Right lobe of liver (tissue), 6 donors: Measurements from ENCODE around the gene RNF31. TPM values are rescaled to one million over a fixed set of nuclear protein-coding genes. Genes with fewer than 3 reads are reported as not detected.
A peak's percentile ranks its signal among the peaks of the same experiment; 100 is the strongest.

ENCODE experiments used
- ATAC-seq, 4 donors: fragments of 200-7000 bp; cut with Tn5 transposase; one replicate each; pipeline ENCODE4 v1.9.1; 2020; ENCODE audit warnings: mild to moderate bottlenecking in 4 of 4, moderate library complexity in 4 of 4
- DNase-seq, 3 donors: peaks; one replicate each; pipeline ENCODE4 v3.0.0-alpha.2; 2020
- H3K27ac ChIP-seq, 3 donors: fragments of 200-600 bp; one replicate each; pipeline ENCODE4 v1.8.0; 2022
- H3K27me3 ChIP-seq, 2 donors: fragments of 200-600 bp; one replicate each; pipeline ENCODE4 v1.8.0; 2022
- H3K36me3 ChIP-seq, 4 donors: fragments of 200-600 bp; sonication (generic) in 1 of 4; one replicate each; pipeline versions ENCODE4 v1.5.1 to v1.8.0; 2017 to 2022; ENCODE audit warnings: control low read depth in 1 of 4
- H3K4me1 ChIP-seq, 4 donors: fragments of 200-600 bp; sonication (generic) in 1 of 4; one replicate each; pipeline versions ENCODE4 v1.5.1 to v1.8.0; 2017 to 2022; ENCODE audit warnings: control low read depth in 1 of 4
- H3K4me3 ChIP-seq, 3 donors: fragments of 200-600 bp; one replicate each; pipeline ENCODE4 v1.8.0; 2022
- H3K9me3 ChIP-seq, 4 donors: fragments of 200-600 bp; sonication (generic) in 1 of 4; one replicate each; pipeline versions ENCODE4 v1.5.1 to v1.8.0; 2017 to 2022; ENCODE audit warnings: control low read depth in 1 of 4
- CTCF ChIP-seq, 4 donors: fragments of 200-600 bp in 3 of 4; fragments of 450-650 bp in 1 of 4; IDR thresholded peaks; one replicate each; pipeline versions ENCODE4 v1.5.1 to v1.8.0; 2016 to 2022; ENCODE audit warnings: antibody characterized with exemption in 4 of 4, mild to moderate bottlenecking in 2 of 4
- POLR2A ChIP-seq: fragments of 450-650 bp; IDR thresholded peaks from one replicate; pipeline ENCODE4 v1.6.1; 2017; ENCODE audit warnings: antibody characterized with exemption, mild to moderate bottlenecking
- WGBS: methylation state at CpG from one replicate; pipeline ENCODE4 v1.1.6; 2018; ENCODE audit warnings: low coverage, low lambda C conversion rate; ENCODE audit not compliant: insufficient coverage; ENCODE audit errors: missing lambda C conversion rate; 5-methylcytosine and 5-hydroxymethylcytosine counted together
- intact Hi-C, 2 donors: fragments of 100-400 bp; cut with DNase I; formaldehyde crosslinking; loops; one replicate each; pipeline versions ENCODE4 v1.11.2 to v1.14.1; 2022
- total RNA-seq, 6 experiments: library from RNA; depleted of rRNA in 2 of 6; stranded (reverse); fragments of >200 nt in 2 of 6; fragmentation: NEBNext Ultra II Directional in 3 of 6; extraction: Animal tissue kit (Norgen Biotek cat#: 25700) in 3 of 6; gene quantifications; one replicate each; pipeline versions ENCODE4 v1.1.0 to v1.2.4, GENCODE V29; 2016 to 2023
- donor health status: DM: no; HTN: yes; CAD: no.
- donor health status: DM: no; HTN: no; CAD: no.
- donor health status: DM: no; HTN: no; CAD: no.
- donor health status: DM: no; HTN: yes; CAD: no.
- donor health status: DM: no; HTN: yes; CAD: no.

RNF31 gene
- total RNA-seq, 6 experiments from 2014 or later, result 17.5 to 39.6 (median 26.2) TPM

GRCh38 chr14:24150061-24150460 lies 2.8 kb downstream of the RNF31 start:
- H3K36me3 ChIP-seq, result peaks cover 0 to 56% (median 22%) of the 10 kb centered on the region in 4 donors

GRCh38 chr14:24150567-24150966 lies 3.3 kb downstream of the RNF31 start:
- intact Hi-C loops, result loop anchor here in 1 of 2 donors (10.0 kb wide), 1 partner anchor 56 kb away; the partner anchor contains the start of gene PCK2
- H3K4me3 ChIP-seq, result no peak overlapping the region
- no peak overlapping the region for H3K27ac ChIP-seq
- 83% methylated on average over 1 of the region's 9 CpGs for WGBS
- peaks cover 0 to 61% (median 24%) of the 10 kb centered on the region in 4 donors for H3K36me3 ChIP-seq
- H3K9me3 ChIP-seq, result no peaks in the 10 kb centered on the region
- H3K4me1 ChIP-seq, result peaks cover 0 to 12% (median under 1%) of the 10 kb centered on the region in 4 donors
- DNase-seq, result peak in 1 of 3 donors; percentile 45
- H3K27me3 ChIP-seq, result no peaks in the 10 kb centered on the region
- no peak for ATAC-seq
- no peak for TF ChIP-seq POLR2A
- no peak for TF ChIP-seq CTCF (IDR thresholded peaks at IDR 0.05)

More at GRCh38 chr14:24150061-24150460, 2.8 kb downstream of the RNF31 start:
- intact Hi-C loops, result loop anchor here in 1 of 2 donors (10.0 kb wide), 1 partner anchor 55 kb away; the partner anchor contains the start of gene PCK2
- Histone ChIP-seq H3K4me3 (no peak overlapping the region), H3K27ac (no peak overlapping the region), H3K4me1 (peaks cover 0 to 16% (median 3%) of the 10 kb centered on the region in 4 donors), H3K9me3 (no peaks in the 10 kb centered on the region), H3K27me3 (no peaks in the 10 kb centered on the region)
- 71% methylated on average over 4 of the region's 9 CpGs for WGBS
- no peak for TF ChIP-seq CTCF (IDR thresholded peaks at IDR 0.05)
- no peak for TF ChIP-seq POLR2A
- ATAC-seq (no peak), DNase-seq (peak in 1 of 3 donors; percentile 24)

GRCh38 chr14:24150993-24151392 lies 3.7 kb downstream of the RNF31 start:
- WGBS, result no CpG with 5 or more reads among the region's 9 CpGs
- intact Hi-C loops, result loop anchor here in 1 of 2 donors (10.0 kb wide), 1 partner anchor 56 kb away; the partner anchor contains the start of gene PCK2
- no peak for TF ChIP-seq POLR2A
- DNase-seq, result peak in 1 of 3 donors; percentile 42
- ATAC-seq, result no peak
- Histone ChIP-seq H3K36me3 (peaks cover 0 to 65% (median 24%) of the 10 kb centered on the region in 4 donors), H3K9me3 (no peaks in the 10 kb centered on the region), H3K27ac (no peak overlapping the region), H3K4me3 (no peak overlapping the region), H3K4me1 (peaks cover 0 to 8% (median 0%) of the 10 kb centered on the region in 4 donors), H3K27me3 (no peaks in the 10 kb centered on the region)

GRCh38 chr14:24151404-24152080 lies 4.2 kb downstream of the RNF31 start:
- Histone ChIP-seq H3K4me1 (peaks cover 0 to 7% (median 0%) of the 10 kb centered on the region in 4 donors), H3K4me3 (no peak overlapping the region), H3K27ac (no peak overlapping the region), H3K36me3 (peaks cover 0 to 70% (median 24%) of the 10 kb centered on the region in 4 donors), H3K27me3 (no peaks in the 10 kb centered on the region), H3K9me3 (no peaks in the 10 kb centered on the region)
- ATAC-seq, result no peak
- 100% methylated on average over 2 of the region's 16 CpGs for WGBS
- intact Hi-C loops, result loop anchor here in 1 of 2 donors (10.0 kb wide), 1 partner anchor 57 kb away; the partner anchor contains the start of gene PCK2
- no peak for TF ChIP-seq POLR2A
- TF ChIP-seq CTCF (IDR thresholded peaks at IDR 0.05), result no peak
- peak in 1 of 3 donors; percentile 54 for DNase-seq

GRCh38 chr14:24155100-24155499 lies 7.8 kb downstream of the RNF31 start:
- intact Hi-C loops, result loop anchor here in 1 of 2 donors (10.0 kb wide), 1 partner anchor 60 kb away; the partner anchor contains the start of gene PCK2
- Histone ChIP-seq H3K36me3 (peaks cover 0 to 76% (median 33%) of the 10 kb centered on the region in 4 donors), H3K27ac (no peak overlapping the region), H3K9me3 (no peaks in the 10 kb centered on the region), H3K4me1 (peaks cover 0 to 6% (median under 1%) of the 10 kb centered on the region in 4 donors), H3K27me3 (no peaks in the 10 kb centered on the region), H3K4me3 (no peak overlapping the region)
- 95% methylated on average over 4 of the region's 10 CpGs for whole genome bisulfite sequencing
- DNase-seq, result peak in 1 of 3 donors; percentile 30
- ATAC-seq, result no peak
- TF ChIP-seq CTCF (IDR thresholded peaks at IDR 0.05) (no peak), POLR2A (no peak)
